Neuronal stem cell (in vitro differentiated cells): Measurements from ENCODE around the gene PI4KA.

Source experiments
- DNase-seq: peaks from one replicate; pipeline ENCODE4 v3.0.0-alpha.2; 2013; ENCODE audit warnings: low spot score
- H2AFZ ChIP-seq: one replicate; pipeline ENCODE4 v1.6.1; 2013; ENCODE audit warnings: mild to moderate bottlenecking, low read length, inconsistent platforms
- H2AK5ac ChIP-seq: 2 replicates; pipeline ENCODE4 v1.6.1; 2013; ENCODE audit warnings: low read depth, mild to moderate bottlenecking, inconsistent platforms, low read length, moderate library complexity, mixed read lengths
- H2BK120ac ChIP-seq: 2 replicates; pipeline ENCODE4 v1.6.1; 2013; ENCODE audit warnings: low read depth, mild to moderate bottlenecking, inconsistent platforms, low read length, moderate library complexity, mixed read lengths
- H2BK12ac ChIP-seq: one replicate; pipeline ENCODE4 v1.6.1; 2013; ENCODE audit warnings: low read length, inconsistent platforms
- H2BK15ac ChIP-seq: 2 replicates; pipeline ENCODE4 v1.6.1; 2013; ENCODE audit warnings: mild to moderate bottlenecking, low read length, inconsistent platforms, mixed read lengths
- H2BK5ac ChIP-seq: one replicate; pipeline ENCODE4 v1.6.1; 2013; ENCODE audit warnings: inconsistent platforms, mild to moderate bottlenecking, low read length, moderate library complexity
- H3K14ac ChIP-seq: one replicate; pipeline ENCODE4 v1.6.1; 2013; ENCODE audit warnings: low read length, inconsistent platforms
- H3K18ac ChIP-seq: 2 replicates; pipeline ENCODE4 v1.6.1; 2013; ENCODE audit warnings: low read length, inconsistent platforms
- H3K23ac ChIP-seq: 2 replicates; pipeline ENCODE4 v1.6.1; 2013; ENCODE audit warnings: low read depth, mild to moderate bottlenecking, mixed read lengths, low read length, inconsistent platforms; ENCODE audit not compliant: poor library complexity
- H3K27ac ChIP-seq: replicated peaks from 3 replicates; pipeline ENCODE4 v1.5.1; 2013; ENCODE audit warnings: low read length, inconsistent platforms
- H3K27me3 ChIP-seq, 3 experiments: 2 replicates each; pipeline ENCODE4 v1.6.1; 2013; ENCODE audit warnings: low read length in 3 of 3, mild to moderate bottlenecking in 2 of 3, inconsistent platforms in 1 of 3, low read depth in 1 of 3, mixed read lengths in 1 of 3, moderate library complexity in 1 of 3; ENCODE audit not compliant: control insufficient read depth in 3 of 3, insufficient read depth in 3 of 3
- H3K36me3 ChIP-seq, 2 donors: replicated peaks in 1 of 2; 2 replicates each; pipeline ENCODE4 v1.6.1; 2013; ENCODE audit warnings: low read length in 2 of 2; ENCODE audit not compliant: control insufficient read depth in 2 of 2, insufficient read depth in 2 of 2
- H3K4ac ChIP-seq: 2 replicates; pipeline ENCODE4 v1.6.1; 2013; ENCODE audit warnings: inconsistent platforms, mild to moderate bottlenecking, low read length, moderate library complexity
- H3K4me1 ChIP-seq, 2 donors: 1 replicate in 1 of 2; 2 replicates in 1 of 2; pipeline ENCODE4 v1.6.1; 2013; ENCODE audit warnings: low read length in 2 of 2, low read depth in 1 of 2; ENCODE audit not compliant: control insufficient read depth in 2 of 2, insufficient read depth in 1 of 2
- H3K4me2 ChIP-seq: one replicate; pipeline ENCODE4 v1.6.1; 2013; ENCODE audit warnings: mild to moderate bottlenecking, low read length, inconsistent platforms; ENCODE audit not compliant: insufficient read depth, poor library complexity, severe bottlenecking
- H3K4me3 ChIP-seq, 2 donors: 2 replicates each; pipeline ENCODE4 v1.5.1; 2013; ENCODE audit warnings: low read length in 2 of 2, mild to moderate bottlenecking in 2 of 2, inconsistent platforms in 1 of 2, moderate library complexity in 1 of 2
- H3K79me1 ChIP-seq: one replicate; pipeline ENCODE4 v1.6.1; 2013; ENCODE audit warnings: low read depth, mild to moderate bottlenecking, inconsistent platforms, low read length, moderate library complexity
- H3K9ac ChIP-seq: one replicate; pipeline ENCODE4 v1.6.1; 2013; ENCODE audit warnings: mild to moderate bottlenecking, low read depth, low read length, inconsistent platforms; ENCODE audit not compliant: poor library complexity
- H3K9me3 ChIP-seq, 2 donors: replicated peaks in 1 of 2; 2 replicates each; pipeline versions ENCODE3 to v1.6.1; 2013; ENCODE audit warnings: low read length in 2 of 2, mild to moderate bottlenecking in 2 of 2, inconsistent platforms in 1 of 2, low read depth in 1 of 2, mixed read lengths in 1 of 2, moderate library complexity in 1 of 2; ENCODE audit not compliant: control insufficient read depth in 2 of 2, insufficient read depth in 1 of 2
- H4K8ac ChIP-seq: one replicate; pipeline ENCODE4 v1.6.1; 2013; ENCODE audit warnings: low read depth, mild to moderate bottlenecking, inconsistent platforms, low read length, moderate library complexity
- H4K91ac ChIP-seq: one replicate; pipeline ENCODE4 v1.6.1; 2013; ENCODE audit warnings: low read length, low read depth, mild to moderate bottlenecking, inconsistent platforms; ENCODE audit not compliant: poor library complexity
- WGBS, 2 donors: extraction: QIAGEN DNeasy Blood & Tissue Kit; methylation state at CpG; one replicate each; pipeline ENCODE4 v1.1.7; 2013; ENCODE audit warnings: missing lambda C conversion rate in 2 of 2, mixed read lengths in 1 of 2; ENCODE audit not compliant: insufficient read length in 2 of 2, insufficient replicate concordance in 1 of 2; ENCODE audit errors: extremely low coverage in 2 of 2; 5-methylcytosine and 5-hydroxymethylcytosine counted together

PI4KA gene

DNA sequence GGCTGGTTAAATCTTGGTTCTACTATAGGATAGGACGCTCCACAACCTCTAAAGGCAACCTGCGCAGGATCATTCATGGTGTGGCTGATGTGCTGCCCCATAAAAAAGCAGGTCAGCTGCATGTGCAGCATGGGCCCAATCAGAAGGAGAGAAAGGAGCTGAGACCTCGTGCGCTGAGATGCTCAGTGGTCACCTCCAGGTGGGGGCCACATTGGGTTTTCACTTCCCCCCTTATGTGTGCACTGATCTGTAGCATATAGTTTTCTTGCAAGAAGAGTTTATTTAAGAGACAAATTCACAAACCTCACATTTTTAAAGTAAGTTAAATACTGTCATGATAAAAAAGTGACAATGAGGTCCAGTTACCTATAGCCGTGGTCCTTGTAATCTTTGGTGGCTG, 60.4 kb downstream of the PI4KA start:
- Histone ChIP-seq H2BK15ac (no peak overlapping the region), H4K91ac (no peak overlapping the region), H3K23ac (no peak overlapping the region), H3K4me2 (no peak overlapping the region), H3K27ac (no peak overlapping the region), H3K4ac (no peak overlapping the region), H3K9me3 (no peaks in the 10 kb centered on the region), H3K18ac (no peak overlapping the region), H3K4me3 (no peak overlapping the region), H2BK5ac (no peak overlapping the region), H3K36me3 (peaks cover 29 to 87% of the 10 kb centered on the region in 2 donors), H2AFZ (no peak overlapping the region), H2BK12ac (no peak overlapping the region), H3K27me3 (no peaks in the 10 kb centered on the region), H3K9ac (no peak overlapping the region), H4K8ac (no peak overlapping the region), H2AK5ac (no peak overlapping the region), H3K14ac (no peak overlapping the region), H2BK120ac (no peak overlapping the region), H3K4me1 (no peaks in the 10 kb centered on the region), H3K79me1 (no peaks in the 10 kb centered on the region)
- WGBS, 2 donors, result no CpG with 5 or more reads among the region's 5 CpGs
- DNase-seq, result no peak

- Histone ChIP-seq H2AK5ac (no peak overlapping the region), H3K9ac (no peak overlapping the region), H3K23ac (peak overlapping the region; percentile 61), H4K8ac (no peak overlapping the region), H3K18ac (no peak overlapping the region), H3K4me1 (no peaks in the 10 kb centered on the region), H3K4me2 (no peak overlapping the region), H2BK15ac (no peak overlapping the region), H3K36me3 (peaks cover 30 to 87% of the 10 kb centered on the region in 2 donors), H3K4ac (no peak overlapping the region), H2BK12ac (no peak overlapping the region), H3K79me1 (no peaks in the 10 kb centered on the region), H3K9me3 (no peaks in the 10 kb centered on the region), H4K91ac (no peak overlapping the region), H2BK120ac (no peak overlapping the region), H2BK5ac (no peak overlapping the region), H3K4me3 (no peak overlapping the region), H3K27ac (no peak overlapping the region), H3K27me3 (no peaks in the 10 kb centered on the region), H3K14ac (no peak overlapping the region), H2AFZ (no peak overlapping the region)
- WGBS, 2 donors, result no CpG with 5 or more reads among the region's 8 CpGs
- DNase-seq, result no peak
Measured at GRCh38 chr22:20796731-20797130, 61.9 kb downstream of the PI4KA start.

DNA sequence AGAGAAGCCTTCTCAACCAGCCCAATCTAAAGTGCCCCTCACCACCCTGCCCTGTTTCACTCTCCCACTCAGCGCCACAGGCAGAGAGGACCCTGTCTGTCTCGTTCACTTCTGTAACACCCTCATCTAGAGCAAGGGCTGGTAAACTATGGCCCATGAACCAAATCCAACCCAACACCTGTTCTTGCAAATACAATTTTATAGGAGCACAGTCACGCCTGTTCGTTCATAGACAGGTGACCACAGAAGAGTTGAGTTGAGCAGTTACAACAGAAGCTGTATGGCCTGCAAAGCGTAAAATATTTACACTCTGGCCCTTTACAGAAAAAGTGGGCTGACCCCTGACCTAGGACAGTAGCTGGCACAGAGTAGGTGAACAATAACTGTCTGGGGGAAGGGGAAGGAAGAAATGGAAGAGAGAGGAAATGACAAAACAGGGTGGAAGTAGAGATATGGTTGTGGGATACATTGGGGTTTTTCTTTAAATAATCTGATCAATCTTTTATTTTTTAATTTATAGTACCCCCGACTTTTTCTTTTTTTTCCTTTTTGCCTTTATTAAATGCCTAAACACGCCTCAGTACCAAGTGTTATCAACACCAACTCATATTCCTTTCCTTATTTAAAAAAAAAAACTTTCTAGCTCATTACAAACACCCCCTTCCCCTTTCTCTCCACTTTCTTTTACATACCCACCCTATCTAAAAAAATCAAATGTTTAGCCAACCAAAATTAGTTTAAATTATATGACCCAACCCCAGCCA, 63.8 kb downstream of the PI4KA start:
- Histone ChIP-seq H3K23ac (no peak overlapping the region), H3K14ac (no peak overlapping the region), H3K4me1 (no peaks in the 10 kb centered on the region), H3K27me3 (no peaks in the 10 kb centered on the region), H2AK5ac (no peak overlapping the region), H3K36me3 (peaks cover 32 to 87% of the 10 kb centered on the region in 2 donors), H2BK5ac (no peak overlapping the region), H2BK15ac (no peak overlapping the region), H3K9me3 (no peaks in the 10 kb centered on the region), H4K8ac (no peak overlapping the region), H2BK120ac (no peak overlapping the region), H3K18ac (no peak overlapping the region), H3K4me3 (no peak overlapping the region), H3K27ac (no peak overlapping the region), H4K91ac (no peak overlapping the region), H2BK12ac (no peak overlapping the region), H3K4me2 (no peak overlapping the region), H3K79me1 (no peaks in the 10 kb centered on the region), H3K9ac (no peak overlapping the region), H3K4ac (no peak overlapping the region), H2AFZ (no peak overlapping the region)
- 93 to 100% methylated on average over 1 of the region's 7 CpGs for WGBS, 2 donors
- no peak for DNase-seq

GRCh38 chr22:20793748-20794649, 64.6 kb downstream of the PI4KA start:
- Histone ChIP-seq H3K27ac (no peak overlapping the region), H2BK12ac (no peak overlapping the region), H3K4me2 (no peak overlapping the region), H2BK15ac (no peak overlapping the region), H3K4me3 (no peak overlapping the region), H3K18ac (no peak overlapping the region), H3K23ac (no peak overlapping the region), H4K8ac (no peak overlapping the region), H3K4ac (no peak overlapping the region), H3K9me3 (no peaks in the 10 kb centered on the region), H3K9ac (no peak overlapping the region), H2BK5ac (no peak overlapping the region), H2AFZ (no peak overlapping the region), H3K27me3 (no peaks in the 10 kb centered on the region), H2BK120ac (no peak overlapping the region), H3K4me1 (no peaks in the 10 kb centered on the region), H4K91ac (no peak overlapping the region), H3K14ac (no peak overlapping the region), H3K36me3 (peaks cover 27 to 84% of the 10 kb centered on the region in 2 donors), H2AK5ac (no peak overlapping the region), H3K79me1 (no peaks in the 10 kb centered on the region)
- no CpG with 5 or more reads among the region's 13 CpGs for WGBS, 2 donors
- no peak for DNase-seq
